Transverse colon (tissue), 4 donors: Measurements from ENCODE around the gene TPCN2. TPM values are rescaled to one million over a fixed set of nuclear protein-coding genes. Genes with fewer than 3 reads are reported as not detected.

Source experiments
- DNase-seq: peaks from one replicate; pipeline ENCODE4 v3.0.0-alpha.2; 2019
- H3K27ac ChIP-seq, 4 donors: fragments of 200-600 bp; sonication (generic); 2 replicates each; pipeline ENCODE4 v1.5.1; 2016 to 2018; ENCODE audit warnings: inconsistent platforms in 4 of 4
- H3K27me3 ChIP-seq: fragments of 200-600 bp; sonication (generic); 2 replicates; pipeline ENCODE4 v1.5.1; 2017; ENCODE audit warnings: inconsistent platforms
- H3K36me3 ChIP-seq, 4 donors: fragments of 200-600 bp; sonication (generic); 2 replicates each; pipeline ENCODE4 v1.5.1; 2017 to 2019; ENCODE audit warnings: inconsistent platforms in 4 of 4
- H3K4me1 ChIP-seq, 4 donors: fragments of 200-600 bp; sonication (generic); 2 replicates each; pipeline ENCODE4 v1.5.1; 2017 to 2020; ENCODE audit warnings: inconsistent platforms in 4 of 4
- H3K4me3 ChIP-seq, 4 donors: fragments of 200-600 bp; sonication (generic); 1 replicate in 1 of 4; 2 replicates in 3 of 4; pipeline versions ENCODE4 v1.5.1 to v1.6.1; 2017 to 2019; ENCODE audit warnings: inconsistent platforms in 4 of 4
- H3K9me3 ChIP-seq, 2 donors: fragments of 200-600 bp; sonication (generic); 2 replicates each; pipeline ENCODE4 v1.5.1; 2017 to 2019; ENCODE audit warnings: inconsistent platforms in 2 of 2
- EP300 ChIP-seq: sonication (generic); formaldehyde crosslinking; IDR thresholded peaks from one replicate; pipeline ENCODE4 v1.6.1; 2017; ENCODE audit warnings: antibody characterized with exemption, low read depth
- POLR2A ChIP-seq: fragments of 450-650 bp; IDR thresholded peaks from one replicate; pipeline ENCODE4 v1.6.1; 2016; ENCODE audit warnings: antibody characterized with exemption, mild to moderate bottlenecking, moderate library complexity
- POLR2AphosphoS5 ChIP-seq, 3 donors: sonication (generic); formaldehyde crosslinking; IDR thresholded peaks; one replicate each; pipeline ENCODE4 v1.6.1; 2016; ENCODE audit warnings: antibody characterized with exemption in 3 of 3
- WGBS, 2 donors: methylation state at CpG; one replicate each; pipeline ENCODE4 v1.1.5; 2018; ENCODE audit warnings: low coverage in 1 of 2; 5-methylcytosine and 5-hydroxymethylcytosine counted together
- in situ Hi-C, 4 donors: fragments of 200-750 bp; cut with MboI; loops; one replicate each; pipeline versions ENCODE4 v1.15.0 to v1.15.1; 2017; ENCODE audit warnings: low sequenced_read_pairs in 3 of 4, low pct_ligation_motif_present in 1 of 4, low pct_unique_long_range_greater_than_20kb in 1 of 4
- intact Hi-C: fragments of 100-400 bp; cut with DNase I; formaldehyde crosslinking; loops from one replicate; pipeline ENCODE4 v1.15.1; 2023; ENCODE audit warnings: low total_unique reads
- total RNA-seq, 4 donors: library from RNA; depleted of rRNA; stranded (reverse); fragments of >200 nt; gene quantifications; one replicate each; pipeline ENCODE4 v1.1.0, GENCODE V29; 2016
- TF ChIP-seq, protein P1 (sequence below), 5 experiments: fragments of 200-600 bp in 3 of 5; fragments of 450-650 bp in 2 of 5; sonication (generic) in 3 of 5; IDR thresholded peaks; 1 replicate in 2 of 5; 2 replicates in 3 of 5; pipeline ENCODE4 v1.5.1; 2016 to 2017; ENCODE audit warnings: antibody characterized with exemption in 5 of 5, inconsistent platforms in 3 of 5, mild to moderate bottlenecking in 2 of 5, moderate library complexity in 1 of 5

Gene TPCN2
- total RNA-seq, 4 donors from 2014 or later = 16.8 to 25.4 (median 20.7) TPM

DNA sequence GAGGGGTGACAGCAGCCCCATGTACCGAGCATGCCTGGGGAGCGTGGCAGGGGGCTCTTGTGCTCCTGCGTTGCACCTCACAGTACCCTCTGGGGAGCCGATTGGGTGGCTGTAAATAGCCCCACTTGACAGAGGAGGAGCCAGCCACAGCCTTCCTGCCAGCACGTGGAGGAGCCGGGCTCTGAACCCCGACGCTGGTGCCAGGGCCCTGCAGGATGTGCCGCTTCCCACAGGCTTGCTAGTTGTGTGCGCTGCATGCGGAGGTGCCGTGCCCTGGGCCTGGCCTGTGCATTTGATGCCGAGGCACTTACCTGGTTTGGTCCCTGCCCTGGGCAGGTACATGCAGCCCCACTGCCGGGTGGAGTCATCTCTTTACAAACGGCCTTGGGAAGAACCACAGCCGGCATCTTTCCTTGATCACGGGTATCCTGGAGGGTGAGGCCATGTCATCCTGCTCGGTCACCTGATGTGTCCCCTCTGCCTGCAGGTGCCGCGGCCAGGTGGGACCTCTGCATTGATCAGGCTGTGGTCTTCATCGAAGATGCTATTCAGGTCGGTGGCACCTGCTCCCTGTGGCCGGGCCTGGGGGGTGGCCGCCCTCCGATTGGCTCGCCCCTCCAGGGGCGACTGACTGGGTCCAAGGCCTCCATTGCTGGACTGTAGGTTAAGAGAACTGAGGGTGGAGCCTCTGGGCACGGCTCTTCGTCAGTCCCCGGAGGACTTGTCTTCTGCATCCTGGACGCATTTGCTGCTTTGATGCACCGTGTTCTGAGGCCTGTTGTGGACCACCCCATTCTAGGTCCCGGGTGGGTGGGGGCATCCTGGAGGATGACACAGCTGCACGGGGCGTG is 5.0 kb downstream of the TPCN2 start:
- Histone ChIP-seq H3K9me3 (no peaks in the 10 kb centered on the region), H3K36me3 (peaks cover 0 to 6% (median 0%) of the 10 kb centered on the region in 4 donors), H3K4me1 (peaks cover 24 to 53% (median 37%) of the 10 kb centered on the region in 4 donors), H3K27me3 (no peaks in the 10 kb centered on the region), H3K4me3 (no peak overlapping the region), H3K27ac (peak overlapping the region in 3 of 4 donors; percentile 89 to 94 (median 93))
- in situ Hi-C loops = no loop called here
- DNase-seq = no peak
- WGBS, 2 donors = 84% methylated on average over 23 of the region's 35 CpGs; no CpG with 5 or more reads in 1 of the 2 donors
- TF ChIP-seq EP300 = no peak
- TF ChIP-seq, protein P1, sequence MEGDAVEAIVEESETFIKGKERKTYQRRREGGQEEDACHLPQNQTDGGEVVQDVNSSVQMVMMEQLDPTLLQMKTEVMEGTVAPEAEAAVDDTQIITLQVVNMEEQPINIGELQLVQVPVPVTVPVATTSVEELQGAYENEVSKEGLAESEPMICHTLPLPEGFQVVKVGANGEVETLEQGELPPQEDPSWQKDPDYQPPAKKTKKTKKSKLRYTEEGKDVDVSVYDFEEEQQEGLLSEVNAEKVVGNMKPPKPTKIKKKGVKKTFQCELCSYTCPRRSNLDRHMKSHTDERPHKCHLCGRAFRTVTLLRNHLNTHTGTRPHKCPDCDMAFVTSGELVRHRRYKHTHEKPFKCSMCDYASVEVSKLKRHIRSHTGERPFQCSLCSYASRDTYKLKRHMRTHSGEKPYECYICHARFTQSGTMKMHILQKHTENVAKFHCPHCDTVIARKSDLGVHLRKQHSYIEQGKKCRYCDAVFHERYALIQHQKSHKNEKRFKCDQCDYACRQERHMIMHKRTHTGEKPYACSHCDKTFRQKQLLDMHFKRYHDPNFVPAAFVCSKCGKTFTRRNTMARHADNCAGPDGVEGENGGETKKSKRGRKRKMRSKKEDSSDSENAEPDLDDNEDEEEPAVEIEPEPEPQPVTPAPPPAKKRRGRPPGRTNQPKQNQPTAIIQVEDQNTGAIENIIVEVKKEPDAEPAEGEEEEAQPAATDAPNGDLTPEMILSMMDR (IDR thresholded peaks at IDR 0.05) = no peak
- no peak for TF ChIP-seq POLR2A
- no peak for TF ChIP-seq POLR2AphosphoS5 (IDR thresholded peaks at IDR 0.05)
- intact Hi-C loops = no loop called here

DNA sequence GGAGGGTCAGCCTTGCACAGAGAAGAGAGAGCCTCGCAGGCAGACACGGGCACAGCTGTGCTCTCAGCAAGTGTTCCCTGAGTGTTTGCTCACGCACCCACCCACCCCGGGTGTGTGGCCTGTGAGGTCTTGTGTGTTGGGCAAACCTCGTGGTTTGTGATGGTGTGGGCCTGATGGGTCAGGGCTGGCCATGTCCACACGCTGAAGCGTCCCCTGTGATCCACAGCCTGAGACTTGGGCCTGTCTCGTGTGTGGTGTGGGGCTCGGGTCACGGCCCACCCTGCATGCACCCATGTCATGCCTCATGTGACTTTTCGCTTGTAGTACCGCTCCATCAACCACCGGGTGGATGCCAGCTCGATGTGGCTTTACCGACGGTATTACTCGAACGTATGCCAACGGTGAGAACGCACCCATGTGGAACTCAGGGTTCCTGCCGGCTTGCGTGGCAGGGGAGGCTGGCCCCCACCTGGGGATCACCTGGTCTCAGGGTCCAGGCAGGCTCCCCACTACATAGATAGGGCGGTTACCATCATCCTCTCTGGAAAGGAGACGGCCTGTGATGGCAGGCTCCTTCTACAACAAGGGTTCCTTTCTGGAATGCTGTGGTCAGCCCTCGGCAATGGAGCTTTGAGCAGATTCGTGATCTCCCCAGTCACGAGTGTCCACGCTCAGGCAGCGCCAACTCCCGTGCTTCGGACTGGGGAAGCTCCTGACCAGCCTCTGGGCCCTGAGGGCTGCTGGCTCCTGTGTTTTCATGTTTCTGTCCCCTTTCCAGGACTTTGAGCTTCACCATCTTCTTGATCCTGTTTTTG is 5.9 kb downstream of the TPCN2 start:
- H3K4me1 ChIP-seq = peaks cover 22 to 51% (median 34%) of the 10 kb centered on the region in 4 donors
- no peak for TF ChIP-seq POLR2AphosphoS5 (IDR thresholded peaks at IDR 0.05)
- TF ChIP-seq, protein P1 (IDR thresholded peaks at IDR 0.05) = no peak
- no peak for TF ChIP-seq EP300
- in situ Hi-C loops (no loop called here), intact Hi-C loops (no loop called here)
- WGBS, 2 donors = 95% methylated on average over 29 of the region's 31 CpGs; no CpG with 5 or more reads in 1 of the 2 donors
- peaks cover 0 to 6% (median 0%) of the 10 kb centered on the region in 4 donors for H3K36me3 ChIP-seq
- H3K4me3 ChIP-seq = no peak overlapping the region
- no peaks in the 10 kb centered on the region for H3K27me3 ChIP-seq
- no peak for DNase-seq
- H3K27ac ChIP-seq = peak overlapping the region; percentile 44 to 61 (median 58)
- H3K9me3 ChIP-seq = no peaks in the 10 kb centered on the region

DNA sequence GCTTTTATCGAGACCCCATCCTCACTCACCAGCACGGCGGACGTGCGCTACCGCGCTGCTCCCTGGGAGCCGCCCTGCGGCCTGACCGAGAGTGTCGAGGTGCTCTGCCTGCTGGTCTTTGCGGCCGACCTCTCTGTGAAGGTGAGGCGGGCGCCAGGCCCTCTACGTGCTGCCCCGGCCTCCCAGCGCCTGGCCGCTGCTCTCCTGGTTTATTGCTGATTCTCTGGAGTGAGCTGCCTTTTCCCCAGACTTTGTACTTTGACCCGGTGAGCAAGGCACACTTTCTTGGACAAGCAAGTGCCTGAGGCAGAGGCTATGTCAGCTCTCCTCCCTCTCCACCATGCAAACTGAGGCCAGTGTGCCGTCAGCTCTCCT is 6.5 kb downstream of the TPCN2 start:
- intact Hi-C loops = no loop called here
- peaks cover 0 to 6% (median 0%) of the 10 kb centered on the region in 4 donors for H3K36me3 ChIP-seq
- 57 to 62% methylated on average over 1 to 21 of the region's 21 CpGs for WGBS, 2 donors
- H3K9me3 ChIP-seq = no peaks in the 10 kb centered on the region
- peak; percentile 72 for DNase-seq
- TF ChIP-seq POLR2AphosphoS5 (IDR thresholded peaks at IDR 0.05) (no peak), EP300 (no peak), POLR2A (no peak)
- TF ChIP-seq, protein P1 (IDR thresholded peaks at IDR 0.05) = no peak
- H3K4me3 ChIP-seq = no peak overlapping the region
- H3K27me3 ChIP-seq = no peaks in the 10 kb centered on the region
- in situ Hi-C loops = no loop called here
- H3K4me1 ChIP-seq = peaks cover 16 to 45% (median 28%) of the 10 kb centered on the region in 4 donors
- peak overlapping the region; percentile 44 to 61 (median 58) for H3K27ac ChIP-seq
